Stimulated activated CD8-positive, alpha-beta memory T cell treated with anti-CD3 and anti-CD28 coated beads, Interleukin-4, amount 100 ng/mL, for 48 hours (primary cell): ENCODE data around the gene ANKRD40CL.
"Not testable (repeated sequence)": the region's sequence is repeated elsewhere in the genome, so short reads cannot be mapped to it uniquely, and the experiment has no call there.

Source experiments
- DNase-seq: peaks from one replicate; pipeline ENCODE4 v3.0.0-alpha.2; 2020

ANKRD40CL gene

DNA sequence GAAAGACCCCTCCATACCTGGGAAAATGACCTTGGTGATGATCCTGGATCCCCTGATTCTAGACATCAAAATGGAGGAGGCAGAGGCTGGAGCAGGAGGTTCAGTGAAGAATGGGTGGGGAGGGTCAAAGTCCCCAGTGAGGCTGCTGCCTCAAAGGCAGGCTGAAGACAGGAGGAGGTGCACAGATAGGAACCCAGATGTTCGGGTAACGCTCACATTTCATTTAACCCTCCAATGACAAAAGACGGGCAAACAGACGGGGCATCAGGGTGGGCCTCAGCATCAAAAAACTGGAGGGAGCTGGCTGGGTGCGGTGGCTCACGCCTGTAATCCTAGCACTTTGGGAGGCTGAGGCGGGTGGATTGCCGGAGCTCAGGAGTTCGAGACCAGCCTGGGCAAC is at the start of gene ANKRD40CL:
TSS of gene ANKRD40CL (minus strand) at position 73 of the 400 bp plus-strand sequence. CDS start 605 bp downstream, outside the sequence.
- DNase-seq: no peak

DNA sequence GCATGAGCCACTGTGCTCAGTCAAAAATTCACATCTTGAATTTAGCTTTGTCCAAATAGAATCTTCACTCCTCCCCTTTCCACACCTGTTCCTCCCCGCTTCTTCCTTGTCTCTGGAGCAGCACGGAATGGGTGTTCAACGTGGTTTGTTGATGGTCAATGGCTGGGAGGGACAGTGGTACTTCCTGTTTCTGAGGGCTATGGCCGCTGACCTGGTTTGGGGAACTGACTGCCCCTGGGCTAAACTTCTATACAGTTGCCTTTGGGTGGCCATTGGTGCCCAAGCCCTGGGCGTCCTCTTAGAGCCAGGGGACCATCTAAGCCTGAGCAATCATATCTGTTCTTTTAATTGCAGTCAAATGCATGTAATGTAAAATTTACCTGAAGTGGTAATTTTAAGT is 49.0 kb upstream of the ANKRD40CL start:
- DNase-seq: no peak

GRCh38 chr17:50815400-50815799 is 48.1 kb upstream of the ANKRD40CL start:
- DNase-seq: no peak

DNA sequence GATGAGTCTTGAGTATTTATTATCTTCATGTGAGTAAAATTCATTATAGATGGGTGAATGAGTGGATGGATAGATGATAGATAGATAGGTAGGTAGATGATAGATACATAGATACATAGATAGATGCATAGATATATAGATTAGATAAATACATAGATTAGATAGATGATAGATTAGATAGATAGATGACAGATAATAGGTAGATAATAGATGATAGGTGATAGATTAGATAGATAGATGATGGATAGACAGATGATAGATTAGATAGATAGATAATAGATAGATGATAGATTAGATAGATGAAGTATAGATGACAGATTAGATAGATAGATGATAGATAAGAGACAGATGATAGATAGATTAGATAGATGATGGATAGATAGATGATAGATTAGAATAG is 46.3 kb upstream of the ANKRD40CL start:
- no peak for DNase-seq

GRCh38 chr17:50808888-50809287 is 41.6 kb upstream of the ANKRD40CL start:
- DNase-seq: no peak

DNA sequence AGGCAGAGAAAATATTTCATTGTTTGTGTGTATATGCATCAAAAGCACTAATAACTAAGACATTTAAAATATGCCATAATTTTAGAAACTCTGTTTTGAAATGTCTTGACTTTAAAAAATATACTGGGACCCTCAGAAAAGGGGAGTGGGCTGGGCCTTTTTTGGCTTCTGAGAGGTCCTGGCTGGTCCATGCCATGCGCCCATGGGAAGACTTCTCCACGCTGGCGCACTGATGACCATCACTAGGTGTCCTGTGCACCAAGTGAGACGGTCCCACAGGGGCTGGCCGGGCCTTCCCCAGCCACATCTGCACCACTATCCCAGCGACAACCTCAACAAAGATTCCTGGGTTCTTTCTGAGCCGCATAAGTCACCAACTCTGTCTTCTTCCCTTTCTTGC is 41.1 kb upstream of the ANKRD40CL start:
- DNase-seq: no peak

- DNase-seq: no peak
These were observed 40.4 kb upstream of the ANKRD40CL start for GRCh38 chr17:50807675-50808074.

DNA sequence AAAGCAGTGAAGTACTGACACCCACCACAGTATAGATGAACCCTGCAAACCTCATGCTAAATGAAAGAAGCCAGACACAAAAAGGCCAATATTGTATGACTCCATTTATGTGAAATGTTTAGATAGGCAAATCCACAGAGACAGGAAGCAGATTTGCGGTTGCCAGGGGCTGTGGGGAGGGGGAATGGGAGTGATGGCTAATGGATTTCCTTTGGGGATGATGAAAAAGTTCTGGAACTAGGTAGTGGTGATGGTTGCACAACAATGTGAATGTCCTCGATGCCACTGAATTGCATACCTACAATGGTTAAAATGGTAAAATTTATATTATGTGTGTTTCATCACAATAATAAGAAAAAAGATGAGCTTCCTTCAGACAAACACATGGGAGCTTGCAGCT is 39.7 kb upstream of the ANKRD40CL start:
- DNase-seq: no peak

DNA sequence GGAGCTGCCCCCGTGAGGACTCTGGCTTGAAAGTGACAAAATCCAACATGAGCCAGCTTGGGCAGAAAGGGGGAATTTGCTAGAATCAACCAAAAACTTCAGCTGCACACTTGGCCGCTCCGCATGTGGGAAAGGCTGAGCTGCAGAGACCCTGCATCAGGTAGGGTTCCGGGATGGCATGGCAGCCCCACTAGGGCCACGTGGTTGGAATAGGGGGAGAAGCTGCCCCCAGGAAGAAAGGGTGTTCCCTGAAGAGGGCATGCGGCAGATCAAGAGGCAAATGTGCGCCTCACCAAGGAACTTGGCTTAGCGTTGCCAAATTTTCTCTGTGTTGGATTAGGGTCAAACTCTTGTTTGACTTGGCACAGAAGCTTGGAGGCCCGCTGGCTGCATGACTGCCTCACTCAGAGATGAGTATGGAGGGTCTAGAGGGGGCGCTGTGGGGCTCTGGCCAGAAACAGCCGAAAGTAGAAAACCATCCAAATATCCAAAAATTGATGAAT is 38.9 kb upstream of the ANKRD40CL start:
- DNase-seq: no peak

GRCh38 chr17:50805486-50805885 is 38.2 kb upstream of the ANKRD40CL start:
- DNase-seq: no peak

DNA sequence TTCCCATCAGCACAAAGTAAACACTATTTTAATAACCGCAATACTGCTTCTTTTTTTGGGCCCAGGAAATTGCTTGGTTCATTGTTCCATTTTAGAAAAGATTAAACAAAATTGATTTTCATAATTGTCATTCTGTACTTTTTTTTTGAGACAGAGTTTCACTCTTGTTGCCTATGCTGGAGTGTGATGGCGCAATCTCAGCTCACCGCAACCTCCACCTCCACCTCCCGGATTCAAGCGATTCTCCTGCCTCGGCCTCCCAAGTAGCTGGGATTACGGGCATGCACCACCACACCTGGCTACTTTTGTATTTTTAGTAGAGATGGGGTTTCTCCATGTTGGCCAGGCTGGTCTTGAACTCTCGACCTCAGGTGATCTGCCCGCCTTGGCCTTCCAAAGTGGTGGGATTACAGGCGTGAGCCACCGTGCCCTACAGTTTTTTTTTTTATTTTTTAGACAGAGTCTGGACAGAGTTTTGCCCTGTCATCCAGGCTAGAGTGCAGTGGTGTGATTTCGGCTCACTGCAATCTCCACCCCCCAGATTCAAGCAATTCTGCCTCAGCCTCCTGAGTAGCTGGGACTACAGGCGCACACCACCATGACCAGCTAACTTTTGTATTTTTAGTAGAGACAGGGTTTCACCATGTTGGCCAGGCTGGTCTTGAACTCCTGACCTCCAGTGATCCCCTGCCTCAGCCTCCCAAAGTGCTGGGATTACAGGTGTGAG is 37.6 kb upstream of the ANKRD40CL start:
- not testable (repeated sequence) for DNase-seq

DNA sequence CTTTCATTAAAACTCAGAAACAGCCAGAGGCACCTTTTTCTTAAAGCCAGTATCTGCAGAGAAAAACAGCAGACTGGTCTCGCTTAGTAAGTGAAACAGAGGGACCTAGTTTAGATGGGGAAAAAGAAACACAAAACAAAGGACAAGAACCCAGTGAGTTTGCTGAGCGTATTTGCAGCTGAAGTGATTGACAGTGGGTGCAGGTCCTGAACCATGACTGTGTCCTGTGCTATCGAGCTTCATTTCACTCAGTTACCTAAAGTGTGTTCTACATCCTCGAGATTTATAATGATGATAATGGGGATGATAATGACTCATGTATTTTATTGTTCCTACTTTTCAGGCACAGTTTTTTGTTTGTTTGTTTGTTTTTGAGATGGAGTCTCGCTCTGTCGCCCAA is 36.4 kb upstream of the ANKRD40CL start:
- no peak for DNase-seq

GRCh38 chr17:50802609-50803571 is 35.6 kb upstream of the ANKRD40CL start:
- DNase-seq: no peak

DNA sequence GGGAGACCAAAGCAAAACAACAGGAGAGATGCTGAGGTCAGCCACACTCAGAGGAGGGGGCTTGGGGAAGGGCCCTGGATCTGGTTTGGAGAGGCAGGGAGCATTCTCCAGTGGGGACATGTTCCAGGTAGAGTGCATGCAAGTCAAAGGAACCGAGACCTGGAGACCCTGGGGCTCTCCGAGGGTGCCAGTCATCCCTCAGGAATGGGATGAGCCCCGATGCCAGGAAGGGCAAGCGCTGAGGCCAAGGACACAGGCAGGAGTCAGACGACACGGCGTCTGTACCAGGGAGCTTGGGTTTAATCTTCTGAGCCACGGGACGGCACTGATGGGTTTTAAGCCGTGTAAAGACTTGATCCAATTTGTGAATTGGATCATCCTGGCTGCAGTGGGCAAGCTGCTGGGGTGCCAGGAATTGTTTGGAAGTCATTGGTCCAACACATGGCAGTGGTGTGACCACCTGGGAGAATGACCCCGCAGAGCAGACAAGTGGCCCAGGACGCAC is 32.9 kb upstream of the ANKRD40CL start:
- no peak for DNase-seq

- DNase-seq: no peak
These were observed 32.3 kb upstream of the ANKRD40CL start for GRCh38 chr17:50799582-50799981.

DNA sequence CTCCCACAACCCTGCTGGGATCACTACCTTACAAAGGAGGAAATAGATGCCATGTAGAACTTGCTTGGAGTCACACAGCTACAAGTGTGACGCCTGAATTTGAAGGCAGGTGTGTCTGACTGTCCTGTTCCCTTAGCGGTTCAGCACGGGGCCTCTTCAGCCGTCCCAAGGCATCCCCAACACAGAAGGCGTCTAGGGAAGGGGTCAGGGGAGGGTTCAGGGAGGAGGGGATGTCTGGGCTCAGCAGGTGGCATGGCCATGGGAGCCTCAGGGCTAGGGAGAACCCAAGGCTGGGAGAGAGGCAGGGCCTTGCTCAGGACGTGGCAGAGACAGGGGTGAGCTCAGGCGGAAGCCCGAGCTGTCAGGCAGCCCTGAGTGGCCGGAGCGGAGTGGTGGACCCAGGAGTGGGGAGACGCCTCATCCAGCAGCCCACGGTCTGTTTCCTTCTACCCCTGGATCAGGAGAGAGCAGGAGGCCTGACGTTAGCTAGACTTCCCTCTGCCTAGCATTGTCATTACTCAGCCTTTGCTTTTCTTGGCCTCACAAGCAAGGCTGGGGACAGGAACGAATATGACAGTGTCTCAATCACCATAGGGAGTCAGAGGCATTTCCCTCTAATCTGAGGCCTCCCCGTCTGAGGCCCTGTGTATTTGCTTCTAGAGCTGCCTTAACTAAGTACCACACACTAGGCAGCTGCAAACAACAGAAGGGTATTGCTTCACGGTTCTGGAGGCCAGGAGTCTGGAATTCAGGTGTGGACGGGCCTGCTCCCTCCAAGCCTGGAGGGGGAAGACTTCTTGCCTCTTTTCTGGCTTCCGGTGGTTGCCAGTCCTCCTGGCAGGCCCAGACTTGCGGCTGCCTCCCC is 31.3 kb upstream of the ANKRD40CL start:
- DNase-seq: no peak

GRCh38 chr17:50797135-50797810 is 30.0 kb upstream of the ANKRD40CL start:
- no peak for DNase-seq

DNA sequence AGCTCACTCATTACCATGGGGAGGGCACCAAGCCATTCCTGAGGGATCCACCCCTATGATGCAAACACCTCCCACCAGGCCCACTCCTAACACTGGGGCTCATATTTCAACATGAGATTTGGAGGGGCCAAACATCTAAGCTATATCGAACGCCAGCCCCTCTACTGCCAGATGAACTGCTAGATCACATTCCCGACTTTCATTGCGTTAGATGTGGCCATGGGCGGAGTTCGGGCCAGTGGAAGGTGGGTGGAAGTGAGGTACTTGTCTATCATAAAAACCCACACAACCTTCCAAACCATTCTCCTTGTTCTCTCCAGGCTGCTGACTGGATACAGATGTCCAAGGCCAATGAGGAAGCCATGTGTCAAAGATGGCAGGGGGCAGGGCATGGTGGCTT is 27.0 kb upstream of the ANKRD40CL start:
- no peak for DNase-seq

DNA sequence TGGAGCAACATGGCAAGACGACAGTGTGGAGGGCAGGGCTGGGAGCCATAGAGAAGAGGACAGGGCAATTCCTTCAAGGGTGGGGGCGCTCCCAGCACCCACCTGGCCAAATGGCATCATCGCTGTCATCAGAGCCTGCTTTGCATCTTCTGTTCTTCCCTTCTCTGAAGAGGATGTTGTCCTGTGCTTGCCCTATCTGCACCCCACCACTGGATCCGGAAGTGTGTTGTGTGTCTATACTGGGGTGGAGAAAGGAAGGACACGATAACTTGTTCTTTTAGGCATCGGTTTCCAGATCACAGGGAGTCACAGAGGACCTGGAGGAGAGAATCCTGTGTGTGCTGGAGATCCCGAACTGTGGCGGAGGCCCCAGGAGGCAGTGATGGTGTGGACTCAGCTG is 25.7 kb upstream of the ANKRD40CL start:
- no peak for DNase-seq

DNA sequence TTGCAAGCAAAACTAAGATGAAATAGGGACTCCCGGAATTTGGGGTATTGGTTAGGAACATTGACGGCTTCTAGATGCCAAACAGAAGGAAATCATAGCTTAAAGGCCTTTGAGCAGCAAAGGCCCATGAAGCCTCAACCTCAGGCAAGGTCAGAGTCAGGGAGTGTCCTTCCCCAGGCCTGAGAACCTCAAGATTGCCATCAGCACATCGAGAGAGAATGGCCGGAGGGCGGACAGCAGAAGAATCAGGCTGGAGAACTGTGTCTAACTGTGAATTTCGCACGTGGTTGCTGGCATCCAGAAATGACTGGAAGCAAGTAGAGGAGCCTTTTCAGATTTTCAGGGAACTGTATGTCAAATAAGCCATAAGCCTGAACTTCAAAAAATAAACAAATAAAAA is 24.8 kb upstream of the ANKRD40CL start:
- no peak for DNase-seq

DNA sequence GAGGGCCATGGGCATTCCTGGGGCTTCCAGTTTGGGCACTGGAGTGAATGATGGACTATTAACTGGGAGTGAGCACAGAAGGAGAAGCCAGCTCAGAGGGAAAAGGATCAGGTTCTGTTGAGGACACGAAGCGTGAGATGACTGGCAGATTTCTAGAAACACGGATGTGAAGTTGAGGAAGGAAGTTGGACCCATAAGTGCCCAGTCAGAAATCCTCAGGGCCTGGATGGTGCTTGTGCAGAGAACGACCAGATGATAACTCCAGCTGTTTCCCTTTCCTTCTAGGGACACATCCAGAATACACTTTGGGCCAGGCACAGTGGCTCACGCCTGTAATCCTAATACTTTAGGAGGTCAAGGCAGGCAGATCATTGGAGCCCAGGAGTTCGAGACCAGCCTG is 23.3 kb upstream of the ANKRD40CL start:
- no peak for DNase-seq

DNA sequence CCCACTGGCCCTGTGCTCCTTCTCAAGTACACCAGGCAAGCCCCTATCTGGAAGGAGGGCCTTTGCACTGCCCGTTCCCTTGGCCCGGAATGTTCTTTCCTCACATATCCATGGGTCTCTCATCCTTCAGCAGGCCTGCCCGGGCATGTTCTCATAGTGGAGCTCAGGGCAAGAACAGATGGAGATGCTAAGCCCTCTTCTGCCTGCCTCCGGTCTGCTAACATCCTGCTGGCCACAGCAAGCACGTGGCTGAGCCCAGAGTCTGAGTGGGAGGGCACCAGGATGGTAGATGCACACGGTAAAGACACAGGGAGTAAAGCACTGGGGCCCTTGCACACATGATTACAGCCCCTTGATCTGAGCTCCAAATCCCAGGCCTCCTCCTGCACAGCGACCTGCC is 19.8 kb upstream of the ANKRD40CL start:
- DNase-seq: no peak
